Measurements from ENCODE around the gene ARSI.

ARSI gene

GRCh38 chr5:150301170-150301505 is 1.6 kb downstream of the ARSI start:
- Histone ChIP-seq H3K4me1 (no peaks in the 10 kb centered on the region), H3K79me2 (no peaks in the 10 kb centered on the region), H3K9ac (no peak overlapping the region), H3K36me3 (ENCODE audit: control insufficient read depth, insufficient read depth, low read length) (no peaks in the 10 kb centered on the region), H3K27me3 (ENCODE audit: control insufficient read depth, insufficient read depth, low read length) (no peaks in the 10 kb centered on the region), H3K9me3 (ENCODE audit: control insufficient read depth, low read length) (no peaks in the 10 kb centered on the region), H2AFZ (no peak overlapping the region), H3K4me2 (ENCODE audit: low read length) (no peak overlapping the region), H3K27ac (no peak overlapping the region), H3K4me3 (ENCODE audit: low read depth, low read length) (no peak overlapping the region)
- TF ChIP-seq CTCF (IDR thresholded peaks at IDR 0.05): no peak

- Histone ChIP-seq H3K9me3 (ENCODE audit: control insufficient read depth, low read length) (no peaks in the 10 kb centered on the region), H3K4me1 (no peaks in the 10 kb centered on the region), H3K4me3 (ENCODE audit: low read depth, low read length) (no peak overlapping the region), H3K4me2 (ENCODE audit: low read length) (no peak overlapping the region), H3K27me3 (ENCODE audit: control insufficient read depth, insufficient read depth, low read length) (no peaks in the 10 kb centered on the region), H3K9ac (no peak overlapping the region), H3K79me2 (no peaks in the 10 kb centered on the region), H3K36me3 (ENCODE audit: control insufficient read depth, insufficient read depth, low read length) (no peaks in the 10 kb centered on the region), H2AFZ (no peak overlapping the region), H3K27ac (no peak overlapping the region)
- no peak for TF ChIP-seq CTCF (IDR thresholded peaks at IDR 0.05)
These were observed 2.1 kb downstream of the ARSI start for GRCh38 chr5:150300496-150301169.

GRCh38 chr5:150299571-150300327 is 3.0 kb downstream of the ARSI start:
- Histone ChIP-seq H3K9me3 (ENCODE audit: control insufficient read depth, low read length) (no peaks in the 10 kb centered on the region), H3K36me3 (ENCODE audit: control insufficient read depth, insufficient read depth, low read length) (no peaks in the 10 kb centered on the region), H3K4me2 (ENCODE audit: low read length) (no peak overlapping the region), H3K9ac (no peak overlapping the region), H3K4me3 (ENCODE audit: low read depth, low read length) (no peak overlapping the region), H3K79me2 (no peaks in the 10 kb centered on the region), H3K4me1 (peaks cover 6% of the 10 kb centered on the region), H3K27me3 (ENCODE audit: control insufficient read depth, insufficient read depth, low read length) (no peaks in the 10 kb centered on the region), H2AFZ (no peak overlapping the region), H3K27ac (no peak overlapping the region)
- no peak for TF ChIP-seq CTCF (IDR thresholded peaks at IDR 0.05)

GRCh38 chr5:150298701-150299451 is 3.8 kb downstream of the ARSI start:
- Histone ChIP-seq H3K9me3 (ENCODE audit: control insufficient read depth, low read length) (no peaks in the 10 kb centered on the region), H3K36me3 (ENCODE audit: control insufficient read depth, insufficient read depth, low read length) (no peaks in the 10 kb centered on the region), H3K4me2 (ENCODE audit: low read length) (no peak overlapping the region), H3K4me3 (ENCODE audit: low read depth, low read length) (no peak overlapping the region), H3K4me1 (peaks cover 9% of the 10 kb centered on the region), H3K79me2 (no peaks in the 10 kb centered on the region), H3K27me3 (ENCODE audit: control insufficient read depth, insufficient read depth, low read length) (no peaks in the 10 kb centered on the region), H2AFZ (no peak overlapping the region), H3K9ac (no peak overlapping the region), H3K27ac (no peak overlapping the region)
- TF ChIP-seq CTCF (IDR thresholded peaks at IDR 0.05): no peak

Measured in parathyroid adenoma (tissue), 2 donors.